K562 (cell line): Measurements from ENCODE around the gene RAX. TPM values are rescaled to one million over a fixed set of nuclear protein-coding genes. Genes with fewer than 3 reads are reported as not detected.

ENCODE experiments used
- ATAC-seq: fragments of 200-7000 bp; cut with Tn5 transposase; 3 replicates; pipeline ENCODE4 v1.9.1; 2020; ENCODE audit warnings: moderate library complexity
- BruUV-seq: library from RNA; stranded (reverse); fragments of 400-500 nt; replicated peaks from 2 replicates; lab custom pipeline; 2021; lab: Mats Ljungman, UMichigan
- CTCF ChIA-PET: fragments of 300-600 bp; formaldehyde crosslinking; extraction: SDS; loops from one replicate; lab custom pipeline; 2021; ENCODE audit warnings: low intra/inter-chr PET ratio; lab: Yijun Ruan, JAX
- POLR2A ChIA-PET: fragments of 300-600, 350-650 bp; sonication (Branson Sonifier 250); formaldehyde crosslinking; extraction: SDS; loops from one replicate; lab custom pipeline; 2021; ENCODE audit warnings: antibody characterized with exemption, inconsistent platforms; lab: Yijun Ruan, JAX
- DNase-seq, 4 experiments: peaks; one replicate each; pipeline versions ENCODE4 v3.0.0 to v3.0.0-alpha.2; 2011 to 2018; ENCODE audit warnings: low spot score in 3 of 4, mixed read lengths in 3 of 4; ENCODE audit errors: extremely low read depth in 1 of 4
- FAIRE-seq: peaks from 2 replicates; lab custom pipeline; 2011; peaks lifted over from hg19 to GRCh38; lab: Jason Lieb, UNC
- H2AFZ ChIP-seq: 2 replicates; pipeline ENCODE4 v1.6.0; 2011; ENCODE audit warnings: low read depth, low read length, control low read depth, inconsistent platforms
- H3K27ac ChIP-seq: fragments of 200-600 bp; 3 replicates; pipeline ENCODE4 v1.8.0; 2011; ENCODE audit warnings: low read depth, mild to moderate bottlenecking, control low read depth, inconsistent platforms, low read length, moderate library complexity, mixed read lengths; ENCODE audit errors: extremely low read depth
- H3K27me3 ChIP-seq, 2 experiments: fragments of 300-600 bp in 1 of 2; 2 replicates in 1 of 2; 3 replicates in 1 of 2; pipeline versions ENCODE4 v1.6.0 to v1.8.0; 2011; ENCODE audit warnings: inconsistent platforms in 2 of 2, low read length in 2 of 2, mild to moderate bottlenecking in 1 of 2, mixed read lengths in 1 of 2, moderate library complexity in 1 of 2; ENCODE audit not compliant: control insufficient read depth in 2 of 2, insufficient read depth in 2 of 2
- H3K36me3 ChIP-seq: fragments of 300-600 bp; 3 replicates; pipeline ENCODE4 v1.8.0; 2011; ENCODE audit warnings: mild to moderate bottlenecking, low read length, inconsistent platforms; ENCODE audit not compliant: control insufficient read depth, insufficient read depth
- H3K4me1 ChIP-seq, 2 experiments: fragments of 200-600 bp in 1 of 2; replicated peaks in 1 of 2; 2 replicates in 1 of 2; 3 replicates in 1 of 2; pipeline versions ENCODE4 v1.5.1 to v1.8.0; 2011; ENCODE audit warnings: inconsistent platforms in 2 of 2, low read length in 2 of 2, mild to moderate bottlenecking in 1 of 2, mixed read lengths in 1 of 2, moderate library complexity in 1 of 2; ENCODE audit not compliant: control insufficient read depth in 2 of 2, insufficient read depth in 2 of 2
- H3K4me2 ChIP-seq: 2 replicates; pipeline ENCODE4 v1.6.1; 2011; ENCODE audit warnings: low read length, control low read depth, inconsistent platforms, mixed read lengths; ENCODE audit not compliant: insufficient read depth
- H3K4me3 ChIP-seq: fragments of 200-600 bp; sonication (generic), shearing (Covaris generic); 2 replicates; pipeline ENCODE4 v1.5.1; 2016; ENCODE audit warnings: control low read depth, inconsistent platforms
- H3K79me2 ChIP-seq: fragments of 200-600 bp; 3 replicates; pipeline ENCODE4 v1.8.0; 2011; ENCODE audit warnings: low read length, inconsistent platforms; ENCODE audit not compliant: control insufficient read depth, insufficient read depth
- H3K9ac ChIP-seq, 2 experiments: 2 replicates each; pipeline versions ENCODE4 v1.6.0 to v1.6.1; 2011; ENCODE audit warnings: low read depth in 2 of 2, low read length in 2 of 2, control low read depth in 1 of 2, inconsistent platforms in 1 of 2, mild to moderate bottlenecking in 1 of 2, mixed read lengths in 1 of 2; ENCODE audit not compliant: insufficient read depth in 1 of 2
- H3K9me1 ChIP-seq: one replicate; pipeline ENCODE4 v1.6.0; 2011; ENCODE audit warnings: inconsistent platforms, mild to moderate bottlenecking, low read length, moderate library complexity; ENCODE audit not compliant: control insufficient read depth, insufficient read depth
- H3K9me3 ChIP-seq: replicated peaks from 2 replicates; pipeline ENCODE4 v1.5.1; 2011; ENCODE audit warnings: low read depth, low read length, inconsistent platforms; ENCODE audit not compliant: control insufficient read depth, insufficient read depth
- H4K20me1 ChIP-seq: replicated peaks from 2 replicates; pipeline ENCODE4 v1.6.1; 2011; ENCODE audit warnings: low read length, inconsistent platforms, mixed read lengths; ENCODE audit not compliant: control insufficient read depth, insufficient read depth
- CBX2 ChIP-seq: fragments of 200-600 bp; sonication (generic); IDR thresholded peaks from one replicate; pipeline ENCODE4 v1.6.1; 2012; ENCODE audit warnings: mild to moderate bottlenecking, low read length, inconsistent platforms; ENCODE audit not compliant: insufficient read depth, poor library complexity, severe bottlenecking
- DIDO1 ChIP-seq: fragments of 450-650 bp; IDR thresholded peaks from 2 replicates; pipeline ENCODE4 v1.6.1; 2016; ENCODE audit warnings: low read depth, missing biosample characterization, missing genetic modification characterization
- HNRNPH1 ChIP-seq: fragments of 200-400 bp; formaldehyde crosslinking; optimal IDR thresholded peaks from 2 replicates; pipeline ENCODE3; 2017; ENCODE audit warnings: low read depth, mild to moderate bottlenecking, low read length, moderate library complexity
- IRF2 ChIP-seq: sonication (generic); formaldehyde crosslinking; IDR thresholded peaks from 2 replicates; pipeline ENCODE4 v1.8.1; 2022; ENCODE audit warnings: mild to moderate bottlenecking, missing genetic modification reagents
- KDM2B ChIP-seq: fragments of 250-450 bp; sonication (Bioruptor Pico); IDR thresholded peaks from 2 replicates; pipeline ENCODE4 v1.8.0; 2021; ENCODE audit warnings: mild to moderate bottlenecking, moderate library complexity
- LARP7 ChIP-seq: fragments of 450-650 bp; IDR thresholded peaks from 2 replicates; pipeline ENCODE4 v1.6.1; 2016
- MITF ChIP-seq: IDR thresholded peaks from 2 replicates; pipeline ENCODE4 v1.6.1; 2014; ENCODE audit warnings: antibody characterized with exemption
- RBM17 ChIP-seq: fragments of 200-400 bp; formaldehyde crosslinking; IDR thresholded peaks from 2 replicates; pipeline ENCODE4 v1.6.1; 2017; ENCODE audit warnings: low read depth, mild to moderate bottlenecking, low read length, borderline replicate concordance
- RBM39 ChIP-seq: fragments of 200-400 bp; formaldehyde crosslinking; optimal IDR thresholded peaks from 2 replicates; pipeline ENCODE3; 2018; ENCODE audit warnings: low read depth, low read length
- SAFB ChIP-seq: fragments of 200-400 bp; formaldehyde crosslinking; IDR thresholded peaks from 2 replicates; pipeline ENCODE4 v1.6.1; 2017; ENCODE audit warnings: low read depth, low read length, borderline replicate concordance
- SNRNP70 ChIP-seq: fragments of 200-400 bp; formaldehyde crosslinking; optimal IDR thresholded peaks from 2 replicates; pipeline ENCODE3; 2017; ENCODE audit warnings: low read depth, low read length
- TAF9B ChIP-seq: fragments of 450-650 bp; IDR thresholded peaks from 2 replicates; pipeline ENCODE4 v1.6.1; 2018; ENCODE audit warnings: mild to moderate bottlenecking; ENCODE audit not compliant: partially characterized antibody
- ZNF121 ChIP-seq: sonication (generic); formaldehyde crosslinking; conservative IDR thresholded peaks from 2 replicates; pipeline ENCODE4 v1.8.0; 2022; ENCODE audit warnings: missing genetic modification reagents
- ZNF551 ChIP-seq: fragments of 250-450 bp; sonication (Bioruptor Pico); IDR thresholded peaks from 2 replicates; pipeline ENCODE4 v1.5.0; 2021; ENCODE audit warnings: mild to moderate bottlenecking, moderate library complexity
- ZNF766 ChIP-seq: fragments of 200-800 bp; sonication (Bioruptor generic); conservative IDR thresholded peaks from 2 replicates; pipeline ENCODE4 v1.6.1; 2016; ENCODE audit warnings: missing genetic modification characterization, missing compliant biosample characterization
- WGBS: fragments of 100-300 bp; shearing (Covaris generic); methylation state at CpG from one replicate; pipeline ENCODE4 v1.1.6; 2016; ENCODE audit warnings: low coverage, mixed read lengths; ENCODE audit not compliant: insufficient coverage; ENCODE audit errors: missing lambda C conversion rate; 5-methylcytosine and 5-hydroxymethylcytosine counted together
- in situ Hi-C: fragments of 300-500 bp; cut with MboI; formaldehyde crosslinking; loops from 4 replicates; pipeline ENCODE4 v1.15.0; 2018; ENCODE audit warnings: inconsistent platforms, mixed read lengths
- intact Hi-C: fragments of 100-400 bp; cut with micrococcal nuclease; formaldehyde crosslinking; loops from 2 replicates; pipeline ENCODE4 v1.14.2; 2022
- polyA plus RNA-seq, 8 experiments: library from polyadenylated mRNA; depleted of rRNA in 4 of 8; stranded (reverse) in 5 of 8; unstranded in 3 of 8; fragments of >200 nt; fragmentation: Nextera tagmentation in 2 of 8; fragmentation: Illumina TruSeq in 1 of 8; extraction: Ambion mirVana in 2 of 8; extraction: Trizol in 1 of 8; gene quantifications; 2 replicates each; pipeline versions ENCODE4 v1.2.1 to v1.2.3, GENCODE V29; 2011 to 2014; ENCODE audit warnings: inconsistent platforms in 1 of 8, missing spikeins in 1 of 8
- total RNA-seq, 7 experiments: library from RNA; depleted of rRNA in 6 of 7; stranded (reverse); fragments of >200 nt in 6 of 7; fragmentation: Illumina TruSeq in 2 of 7; extraction: Trizol in 2 of 7; gene quantifications; 2 replicates each; pipeline versions ENCODE4 v1.2.1 to v1.2.3, GENCODE V29; 2011 to 2021; ENCODE audit warnings: low replicate concordance in 1 of 7
- TF ChIP-seq, protein P1 (sequence below): fragments of 450-650 bp; IDR thresholded peaks from 2 replicates; pipeline ENCODE4 v1.6.1; 2016; ENCODE audit warnings: antibody characterized with exemption

Gene RAX
- total and polyA plus RNA-seq, 9 of the 15 experiments (the other 6 are each of a cell fraction or from before 2014, with no cell fraction given), result not detected

DNA sequence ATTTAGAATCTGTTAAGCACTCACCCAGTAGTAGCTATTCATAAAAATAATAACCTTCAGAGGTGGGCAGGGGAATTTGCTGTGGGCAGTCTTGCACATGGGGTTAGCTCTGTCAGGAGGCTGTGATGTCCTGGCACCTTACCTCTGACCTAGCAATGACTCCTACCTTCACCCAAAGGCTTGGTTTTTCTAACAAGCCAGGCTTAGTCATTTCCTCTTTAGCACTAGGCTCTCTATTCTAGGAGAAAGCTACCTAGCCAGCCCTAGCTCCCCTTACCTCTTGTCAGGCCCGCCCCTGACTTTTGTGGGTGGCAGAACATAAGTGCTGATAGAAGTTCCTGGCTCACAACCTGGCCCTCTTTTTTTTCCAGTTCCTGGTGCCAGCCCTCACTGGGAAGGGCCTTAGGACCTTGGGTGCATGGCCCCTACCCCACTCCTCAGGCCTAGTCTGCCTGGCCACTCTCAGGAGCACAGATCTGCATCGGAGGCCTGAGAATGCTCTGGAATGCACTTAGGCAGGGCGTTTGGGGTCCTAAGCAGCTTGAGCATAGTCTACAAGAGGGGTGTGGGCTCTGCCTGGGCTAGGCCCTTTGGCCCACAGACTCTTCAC, 27.5 kb upstream of the RAX start:
- Histone ChIP-seq H3K9me1 (no peaks in the 10 kb centered on the region), H3K27ac (no peak overlapping the region), H3K9me3 (no peaks in the 10 kb centered on the region), H3K4me1 (no peaks in the 10 kb centered on the region), H3K79me2 (no peaks in the 10 kb centered on the region), H4K20me1 (no peaks in the 10 kb centered on the region), H3K27me3 (peaks cover 3 to 33% of the 10 kb centered on the region in 2 experiments; a peak in 4 of 5 replicates), H3K4me2 (no peak overlapping the region), H2AFZ (no peak overlapping the region), H3K9ac (no peak overlapping the region), H3K36me3 (no peaks in the 10 kb centered on the region), H3K4me3 (no peak overlapping the region)
- intact Hi-C loops, result no loop called here
- TF ChIP-seq TAF9B (no peak), RBM17 (no peak), HNRNPH1 (no peak), RBM39 (no peak), IRF2 (CRISPR knock-in tag) (no peak), SNRNP70 (no peak), SAFB (no peak), ZNF121 (CRISPR knock-in tag) (no peak), KDM2B (CRISPR knock-in tag) (no peak), ZNF551 (CRISPR knock-in tag) (no peak), DIDO1 (tag) (no peak), CBX2 (no peak), ZNF766 (CRISPR knock-in tag) (no peak), LARP7 (no peak), MITF (no peak)
- TF ChIP-seq, protein P1, sequence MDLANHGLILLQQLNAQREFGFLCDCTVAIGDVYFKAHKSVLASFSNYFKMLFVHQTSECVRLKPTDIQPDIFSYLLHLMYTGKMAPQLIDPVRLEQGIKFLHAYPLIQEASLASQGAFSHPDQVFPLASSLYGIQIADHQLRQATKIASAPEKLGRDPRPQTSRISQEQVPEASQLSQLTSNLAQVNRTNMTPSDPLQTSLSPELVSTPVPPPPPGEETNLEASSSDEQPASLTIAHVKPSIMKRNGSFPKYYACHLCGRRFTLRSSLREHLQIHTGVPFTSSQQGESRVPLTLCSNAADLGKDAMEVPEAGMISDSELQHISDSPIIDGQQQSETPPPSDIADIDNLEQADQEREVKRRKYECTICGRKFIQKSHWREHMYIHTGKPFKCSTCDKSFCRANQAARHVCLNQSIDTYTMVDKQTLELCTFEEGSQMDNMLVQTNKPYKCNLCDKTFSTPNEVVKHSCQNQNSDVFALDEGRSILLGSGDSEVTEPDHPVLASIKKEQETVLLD, result no peak
- ChIA-PET POLR2A (no interaction called here), CTCF (no interaction called here)
- DNase-seq (no peak), FAIRE-seq (no peak), ATAC-seq (no peak)
- WGBS, result 0% methylated on average over 3 of the region's 3 CpGs
- in situ Hi-C loops, result no loop called here
- BruUV-seq, result no TSS peak
